Astrocyte of the spinal cord (primary cell): ENCODE measurements around the gene IFNL1.

Experiments
- DNase-seq: peaks from one replicate; pipeline ENCODE4 v3.0.0; 2011; ENCODE audit warnings: low read depth, low spot score
- H3K4me3 ChIP-seq: 2 replicates; pipeline ENCODE4 v1.5.1; 2011; ENCODE audit warnings: low read depth, mild to moderate bottlenecking, low read length, moderate library complexity
- in situ Hi-C: cut with HindIII; loops from 2 replicates; pipeline ENCODE4 v1.10.0; 2017; ENCODE audit warnings: low sequenced_read_pairs
- TF ChIP-seq, protein P1 (sequence below): IDR thresholded peaks from 2 replicates; pipeline ENCODE4 v1.5.1; 2012; ENCODE audit warnings: low read depth, mild to moderate bottlenecking, low read length, inconsistent platforms

The IFNL1 gene

DNA sequence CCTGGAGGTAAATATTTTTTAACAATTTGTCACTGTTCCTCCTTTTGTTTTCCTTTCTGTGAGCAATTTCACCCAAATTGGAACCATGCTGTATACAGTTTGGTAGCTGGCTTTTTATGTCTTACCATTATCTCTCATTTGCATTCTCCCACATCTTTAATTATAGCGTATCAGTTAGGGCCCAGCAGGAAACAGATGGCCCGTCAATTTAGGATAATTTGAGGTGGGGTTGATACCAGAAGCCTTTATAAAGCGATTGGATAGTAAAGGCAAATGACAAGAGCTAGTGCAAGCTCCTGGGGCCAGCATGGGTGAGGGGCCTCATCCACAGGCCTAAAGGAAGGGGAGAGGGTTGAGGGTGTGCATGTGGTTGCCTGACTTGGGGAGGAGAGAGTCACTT, 43.7 kb upstream of the IFNL1 start:
- in situ Hi-C loops: no loop called here
- TF ChIP-seq, protein P1, sequence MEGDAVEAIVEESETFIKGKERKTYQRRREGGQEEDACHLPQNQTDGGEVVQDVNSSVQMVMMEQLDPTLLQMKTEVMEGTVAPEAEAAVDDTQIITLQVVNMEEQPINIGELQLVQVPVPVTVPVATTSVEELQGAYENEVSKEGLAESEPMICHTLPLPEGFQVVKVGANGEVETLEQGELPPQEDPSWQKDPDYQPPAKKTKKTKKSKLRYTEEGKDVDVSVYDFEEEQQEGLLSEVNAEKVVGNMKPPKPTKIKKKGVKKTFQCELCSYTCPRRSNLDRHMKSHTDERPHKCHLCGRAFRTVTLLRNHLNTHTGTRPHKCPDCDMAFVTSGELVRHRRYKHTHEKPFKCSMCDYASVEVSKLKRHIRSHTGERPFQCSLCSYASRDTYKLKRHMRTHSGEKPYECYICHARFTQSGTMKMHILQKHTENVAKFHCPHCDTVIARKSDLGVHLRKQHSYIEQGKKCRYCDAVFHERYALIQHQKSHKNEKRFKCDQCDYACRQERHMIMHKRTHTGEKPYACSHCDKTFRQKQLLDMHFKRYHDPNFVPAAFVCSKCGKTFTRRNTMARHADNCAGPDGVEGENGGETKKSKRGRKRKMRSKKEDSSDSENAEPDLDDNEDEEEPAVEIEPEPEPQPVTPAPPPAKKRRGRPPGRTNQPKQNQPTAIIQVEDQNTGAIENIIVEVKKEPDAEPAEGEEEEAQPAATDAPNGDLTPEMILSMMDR: no peak
- no peak overlapping the region for H3K4me3 ChIP-seq
- no peak for DNase-seq

DNA sequence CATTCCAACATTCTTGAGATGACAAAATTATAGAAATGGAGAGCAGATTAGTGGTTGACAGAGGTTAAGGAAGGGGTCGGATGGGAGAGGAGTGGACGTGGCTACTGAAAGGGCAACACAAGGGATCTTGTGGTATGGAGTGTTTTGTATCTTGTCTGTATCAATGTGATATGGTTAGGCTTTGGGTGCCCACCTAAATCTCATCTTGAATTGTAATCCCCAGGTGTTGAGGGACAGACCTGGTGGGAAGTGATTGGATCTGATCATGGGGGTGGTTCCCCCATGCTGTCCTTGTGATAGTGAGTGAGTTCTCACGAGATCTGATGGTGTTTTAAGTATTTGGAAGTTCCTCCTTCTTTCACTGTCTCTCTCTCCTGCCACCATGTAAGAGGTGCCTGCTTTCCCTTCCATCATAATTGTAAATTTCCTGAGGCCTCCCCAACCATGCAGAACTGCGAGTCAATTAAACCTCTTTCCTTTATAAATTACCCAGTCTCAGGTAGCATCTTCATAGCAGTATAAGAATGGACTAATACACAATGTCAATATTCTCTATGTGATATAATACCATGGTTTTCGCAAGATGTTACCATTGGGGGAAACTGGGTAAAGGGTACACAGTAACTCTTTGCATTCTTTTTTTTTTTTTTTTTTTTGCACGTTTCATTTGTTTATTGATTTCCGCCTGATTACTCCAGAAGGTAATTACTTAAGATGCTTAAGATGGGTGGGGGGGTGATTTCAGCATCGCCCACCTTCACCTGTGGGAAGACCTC, 42.6 kb upstream of the IFNL1 start:
- in situ Hi-C loops: no loop called here
- H3K4me3 ChIP-seq: no peak overlapping the region
- DNase-seq: no peak
- TF ChIP-seq, protein P1: no peak

DNA sequence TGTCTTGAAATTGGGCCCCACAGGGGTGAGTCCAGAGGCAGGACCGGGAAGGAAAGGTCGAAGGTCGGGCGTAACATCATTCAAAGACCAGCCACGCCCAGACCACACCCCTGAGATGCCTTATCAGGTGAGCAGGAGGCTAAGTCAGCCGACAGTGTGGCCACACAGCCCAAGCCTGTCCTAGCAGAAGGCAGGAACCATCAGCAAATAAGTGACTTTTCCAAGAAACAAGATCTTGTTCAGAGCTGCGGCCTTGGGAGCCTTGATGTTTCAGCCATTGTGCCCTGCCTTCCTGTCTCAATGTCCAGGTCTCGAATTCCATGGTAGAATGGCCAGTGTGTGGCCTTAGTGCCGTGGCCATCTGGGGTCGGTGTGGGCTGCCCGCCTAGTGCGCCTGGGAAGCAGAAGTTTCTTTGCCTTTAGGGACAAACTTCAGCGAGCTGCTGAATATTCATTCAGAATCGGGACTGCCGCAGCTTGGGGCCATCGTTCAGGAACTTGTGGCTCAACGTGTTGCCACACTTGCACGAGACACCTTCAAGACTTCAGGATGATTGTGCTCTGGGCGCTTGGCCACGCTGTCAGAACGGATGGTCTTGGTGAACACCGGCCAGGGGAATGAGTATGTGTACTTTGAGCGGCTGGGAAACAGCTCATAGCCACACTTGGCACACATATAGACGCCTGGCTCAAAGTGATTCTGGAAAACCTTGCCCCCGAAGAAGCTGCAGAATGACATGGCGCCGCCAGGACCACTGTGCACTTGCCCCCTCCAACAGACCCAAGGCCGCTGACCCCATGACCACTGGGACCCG, 41.5 kb upstream of the IFNL1 start:
- DNase-seq: no peak
- in situ Hi-C loops: no loop called here
- TF ChIP-seq, protein P1: no peak
- H3K4me3 ChIP-seq: no peak overlapping the region

DNA sequence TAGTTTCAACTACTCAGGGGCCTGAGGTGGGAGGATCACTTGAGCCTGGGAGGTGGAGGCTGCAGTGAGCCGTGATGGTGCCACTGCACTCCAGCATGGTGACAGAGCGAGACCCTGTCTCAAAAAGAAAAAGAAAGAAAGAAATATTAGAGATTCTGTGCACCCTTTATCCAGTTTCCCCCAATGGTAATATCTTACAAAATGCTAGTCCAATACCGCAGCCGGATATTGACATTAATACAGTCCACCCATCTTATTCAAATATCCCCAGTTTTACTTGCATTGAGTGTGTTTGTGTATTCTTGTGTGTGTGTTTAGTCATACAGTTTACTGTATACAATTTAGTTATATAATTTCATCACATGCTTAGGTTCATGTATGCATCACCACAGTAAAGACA, 39.0 kb upstream of the IFNL1 start:
- no peak overlapping the region for H3K4me3 ChIP-seq
- TF ChIP-seq, protein P1: no peak
- in situ Hi-C loops: no loop called here
- no peak for DNase-seq

DNA sequence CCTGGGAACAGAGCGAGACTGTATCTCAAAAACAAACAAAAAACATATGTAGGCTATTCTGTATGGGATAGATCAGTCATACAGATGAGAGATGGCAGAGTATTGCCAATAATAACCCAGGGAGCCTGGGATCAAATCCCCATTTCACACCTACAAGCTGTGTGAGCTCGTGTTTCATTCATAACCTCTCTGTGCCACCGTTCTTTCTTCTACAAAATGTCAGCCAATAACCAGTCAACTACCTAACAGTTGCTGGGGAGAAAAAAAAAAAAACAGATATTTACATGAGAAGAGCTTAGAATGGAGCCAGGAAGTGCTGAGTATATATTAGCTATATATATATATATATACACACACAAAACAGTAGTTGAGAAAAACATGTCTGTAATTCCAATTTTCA, 34.5 kb upstream of the IFNL1 start:
- no peak overlapping the region for H3K4me3 ChIP-seq
- DNase-seq: no peak
- in situ Hi-C loops: no loop called here
- TF ChIP-seq, protein P1: no peak

DNA sequence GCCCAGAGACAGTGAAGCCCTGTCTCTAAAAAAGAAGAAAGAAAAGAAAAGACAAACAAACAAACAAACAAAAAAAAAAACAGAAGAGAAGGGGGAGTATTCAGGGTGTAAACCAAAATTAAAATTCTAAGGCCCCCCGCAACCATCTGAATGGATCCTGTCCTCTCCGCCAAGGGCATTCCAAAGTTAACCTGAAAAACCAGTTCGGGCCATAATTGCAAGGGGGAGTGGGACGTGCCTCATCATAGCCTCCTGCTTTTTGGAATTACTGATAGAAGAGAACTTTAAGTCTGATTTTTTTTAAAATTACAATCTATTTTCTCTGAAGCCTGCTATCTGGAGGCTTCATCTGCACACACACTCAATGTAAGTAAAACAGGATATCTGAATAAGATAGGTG, 33.7 kb upstream of the IFNL1 start:
- TF ChIP-seq, protein P1: no peak

More for the DNA sequence above, 33.7 kb upstream of the IFNL1 start:
- in situ Hi-C loops: no loop called here
- no peak for DNase-seq
- no peak overlapping the region for H3K4me3 ChIP-seq
